Stimulated activated CD8-positive, alpha-beta memory T cell treated with anti-CD3 and anti-CD28 coated beads, Interleukin-4, amount 100 ng/mL, for 24 hours (primary cell): ENCODE results near the gene ZNF322.
"Not testable (repeated sequence)": the region's sequence is repeated elsewhere in the genome, so short reads cannot be mapped to it uniquely, and the experiment has no call there.

Experiments
- DNase-seq: peaks from one replicate; pipeline ENCODE4 v3.0.0-alpha.2; 2020; ENCODE audit warnings: low read depth

The ZNF322 gene, protein sequence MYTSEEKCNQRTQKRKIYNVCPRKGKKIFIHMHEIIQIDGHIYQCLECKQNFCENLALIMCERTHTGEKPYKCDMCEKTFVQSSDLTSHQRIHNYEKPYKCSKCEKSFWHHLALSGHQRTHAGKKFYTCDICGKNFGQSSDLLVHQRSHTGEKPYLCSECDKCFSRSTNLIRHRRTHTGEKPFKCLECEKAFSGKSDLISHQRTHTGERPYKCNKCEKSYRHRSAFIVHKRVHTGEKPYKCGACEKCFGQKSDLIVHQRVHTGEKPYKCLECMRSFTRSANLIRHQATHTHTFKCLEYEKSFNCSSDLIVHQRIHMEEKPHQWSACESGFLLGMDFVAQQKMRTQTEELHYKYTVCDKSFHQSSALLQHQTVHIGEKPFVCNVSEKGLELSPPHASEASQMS

GRCh38 chr6:26659042-26659999, at the start of gene ZNF322:
ZNF322 (minus strand) TSS chr6:26659746; CDS start chr6:26638553, 21,193 bp downstream.
- peak; percentile 88 for DNase-seq

DNA sequence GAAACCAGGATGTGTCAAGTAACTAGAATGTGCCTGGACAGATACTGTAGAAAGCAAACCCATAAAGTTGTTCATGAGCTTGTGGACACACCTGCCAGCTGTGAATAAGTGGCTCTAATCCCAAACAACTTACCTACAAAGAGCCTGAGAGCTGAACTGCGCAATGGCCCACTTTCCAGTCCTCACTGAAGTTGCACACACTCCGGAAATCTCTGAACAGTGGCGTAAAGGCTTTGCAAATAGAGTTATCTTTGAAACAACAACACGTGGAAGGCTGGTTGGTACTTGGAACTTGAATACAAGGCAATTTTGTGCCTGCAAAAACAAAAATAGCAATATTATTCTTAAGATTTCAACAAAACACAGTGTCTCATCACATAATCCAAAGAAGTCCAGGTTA, 46.2 kb upstream of the ZNF322 start:
- DNase-seq = not testable (repeated sequence)

DNA sequence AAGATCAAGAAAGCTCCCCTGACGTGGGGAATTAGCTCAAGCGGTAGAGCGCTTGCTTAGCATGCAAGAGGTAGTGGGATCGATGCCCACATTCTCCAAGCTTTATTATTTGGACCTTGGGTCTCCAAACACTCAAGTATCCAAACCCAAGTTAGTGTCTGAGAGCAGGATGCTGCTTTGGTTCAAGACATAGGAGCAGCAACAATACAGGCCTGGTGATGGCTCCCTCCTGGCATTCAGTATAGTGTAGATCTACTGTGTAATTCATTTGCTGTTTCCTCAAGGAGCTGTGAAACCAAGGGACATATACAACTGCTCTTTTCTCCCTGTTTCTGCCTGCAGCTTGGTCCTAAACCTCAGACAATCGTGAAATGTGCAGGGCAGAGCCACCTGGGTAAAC, 45.8 kb upstream of the ZNF322 start:
- DNase-seq = not testable (repeated sequence)

DNA sequence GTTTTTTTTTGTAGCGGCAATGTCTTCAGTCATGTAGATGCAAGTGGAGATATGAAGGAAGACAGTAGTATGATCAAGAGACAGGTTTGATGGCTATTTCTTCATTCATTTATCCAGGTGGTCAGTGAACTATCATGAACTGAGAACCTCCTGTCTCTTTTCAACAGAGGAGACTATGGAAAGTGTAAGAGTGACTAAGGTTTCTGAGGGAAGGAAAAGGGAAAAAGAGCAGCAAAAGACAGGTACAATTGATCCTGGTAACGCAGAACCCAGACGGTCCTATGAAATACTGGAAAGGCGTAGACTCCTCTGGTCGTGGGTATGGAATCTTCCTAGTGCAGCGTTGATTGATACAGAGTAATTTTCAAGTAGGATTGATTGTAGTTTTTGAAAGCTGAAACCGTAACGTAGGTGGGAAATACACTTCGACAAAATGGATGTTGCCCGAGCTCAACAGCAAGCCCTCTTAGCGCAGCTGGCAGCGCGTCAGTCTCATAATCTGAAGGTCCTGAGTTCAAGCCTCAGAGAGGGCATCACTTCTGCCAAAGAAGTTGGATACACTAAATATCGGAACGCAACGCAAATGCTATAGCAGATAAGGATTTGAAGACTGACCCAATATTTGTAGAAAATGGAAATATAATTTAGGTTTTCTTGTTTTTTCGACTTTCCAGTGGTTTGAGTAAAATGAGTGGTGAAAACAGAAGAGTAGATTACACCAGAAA, 41.6 kb upstream of the ZNF322 start:
- DNase-seq = not testable (repeated sequence)

GRCh38 chr6:26697496-26697895, 38.0 kb upstream of the ZNF322 start:
- not testable (repeated sequence) for DNase-seq

DNA sequence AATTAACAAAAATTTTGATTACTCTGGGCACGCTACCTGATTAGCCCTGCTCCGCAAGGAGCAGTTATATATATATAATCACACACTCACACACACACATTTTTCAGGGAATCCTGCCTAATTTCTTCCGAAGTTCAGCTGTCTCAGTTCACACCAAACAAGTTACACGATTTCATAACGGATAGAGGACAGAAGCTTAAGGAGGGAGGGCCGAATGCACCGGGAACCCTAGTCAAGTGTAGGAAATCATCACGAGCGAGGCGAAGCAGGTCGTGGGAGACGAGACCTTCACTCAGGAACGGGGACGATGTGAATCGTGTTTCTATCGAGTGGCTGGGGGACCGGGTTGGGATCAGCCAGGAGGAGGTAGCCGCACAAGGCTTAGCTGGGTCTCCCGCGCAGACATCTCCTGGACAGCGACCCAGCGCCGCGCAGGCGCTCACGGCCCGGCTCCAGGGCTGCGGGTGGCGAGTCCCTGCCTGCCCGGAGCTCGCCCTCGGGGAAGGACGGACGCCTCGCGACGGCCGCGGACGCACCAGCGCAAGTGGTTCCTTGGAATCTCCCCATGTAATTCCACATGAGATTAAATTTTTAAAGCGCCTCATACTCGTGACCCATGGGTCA, 29.9 kb upstream of the ZNF322 start:
- DNase-seq = not testable (repeated sequence)

- DNase-seq = not testable (repeated sequence)
Observed at GRCh38 chr6:26682435-26683042, 23.0 kb upstream of the ZNF322 start.

- DNase-seq = not testable (repeated sequence)
Observed at GRCh38 chr6:26673287-26673686, 13.7 kb upstream of the ZNF322 start.

DNA sequence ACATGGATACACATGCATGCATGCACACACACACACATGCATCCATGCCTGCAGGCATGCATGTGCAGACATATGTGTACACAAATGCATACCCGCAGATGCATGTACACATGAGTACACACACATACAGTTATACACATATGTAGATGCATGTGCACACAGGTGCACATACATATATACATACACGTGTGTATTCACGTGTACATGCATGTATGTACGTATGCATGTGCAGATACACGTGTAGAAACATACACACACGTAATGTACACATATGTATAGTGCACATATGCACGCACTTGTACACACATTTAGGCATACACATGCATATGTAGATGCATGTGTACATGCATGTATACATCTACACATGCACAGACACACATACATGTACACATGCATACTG, 11.0 kb upstream of the ZNF322 start:
- not testable (repeated sequence) for DNase-seq

DNA sequence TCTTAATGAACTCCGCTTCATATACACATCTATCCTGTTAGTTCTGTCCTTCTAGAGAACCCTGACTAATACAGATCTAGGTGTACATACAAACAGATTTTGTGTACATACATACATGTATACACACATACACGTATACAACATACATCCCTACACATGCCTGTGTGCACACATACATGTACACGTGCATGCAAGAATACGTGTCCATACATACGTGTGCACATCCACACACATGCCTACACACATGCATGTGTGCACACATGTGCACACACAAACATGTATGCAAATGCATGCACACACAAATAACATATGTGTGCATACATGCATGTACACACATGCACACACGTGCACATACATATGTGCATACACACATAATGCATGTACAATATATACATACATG, 10.5 kb upstream of the ZNF322 start:
- DNase-seq = not testable (repeated sequence)

- DNase-seq = no peak
Observed at GRCh38 chr6:26660000-26660361, 435 bp upstream of the ZNF322 start.

GRCh38 chr6:26657256-26657655, 2.3 kb downstream of the ZNF322 start:
- DNase-seq = no peak

- no peak for DNase-seq
Observed at GRCh38 chr6:26653007-26653406, 6.5 kb downstream of the ZNF322 start.

DNA sequence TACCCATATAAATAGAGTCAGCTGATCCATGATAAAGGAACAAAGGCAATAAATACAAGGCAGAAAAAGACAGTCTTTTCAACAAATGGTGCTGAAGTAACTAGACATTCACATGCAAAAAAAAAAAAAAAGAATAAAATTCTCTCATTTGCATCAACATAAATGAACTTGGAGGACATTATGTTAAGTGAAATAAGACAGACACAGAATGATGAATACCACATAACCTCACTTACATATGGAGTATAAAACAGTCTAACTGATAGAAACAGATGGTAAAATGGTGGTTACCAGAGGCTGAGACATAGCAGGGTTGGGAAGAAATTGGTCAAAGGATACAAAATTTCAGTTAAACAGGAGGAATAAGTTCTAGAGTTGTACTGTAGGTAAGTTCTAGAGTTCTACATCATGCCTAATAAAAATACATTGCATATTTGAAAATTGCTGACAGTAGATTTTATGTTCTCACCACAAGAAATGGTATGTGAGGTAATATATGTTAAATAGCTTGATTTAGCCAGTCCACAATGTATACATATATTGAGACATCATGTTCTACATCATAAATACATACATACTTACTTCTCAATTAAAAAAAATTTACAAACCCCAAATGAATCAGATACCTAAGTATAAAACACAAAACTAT, 8.3 kb downstream of the ZNF322 start:
- no peak for DNase-seq

- DNase-seq = no peak
Observed at GRCh38 chr6:26646074-26646473, 13.5 kb downstream of the ZNF322 start.

DNA sequence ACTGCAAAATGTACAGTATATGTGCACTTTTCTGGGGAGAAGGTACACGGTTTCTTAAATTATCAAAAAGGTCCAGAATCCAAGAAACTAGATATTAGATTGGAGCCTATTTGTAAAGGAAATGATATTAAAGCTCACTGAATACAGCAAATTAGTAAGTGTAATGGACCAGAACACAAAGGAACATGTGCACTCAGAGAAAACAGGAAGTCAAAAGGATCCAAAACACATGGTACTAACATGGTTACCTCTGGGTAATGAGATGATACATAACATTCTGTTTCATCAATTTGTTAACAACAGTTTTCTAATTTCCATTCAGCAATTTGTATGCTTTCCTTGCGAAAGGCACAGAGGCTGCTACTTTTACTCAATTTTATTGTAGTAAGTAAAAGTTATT, 18.7 kb downstream of the ZNF322 start:
- DNase-seq = no peak

GRCh38 chr6:26629359-26629758, 30.2 kb downstream of the ZNF322 start:
- DNase-seq = no peak

GRCh38 chr6:26627843-26628242, 31.7 kb downstream of the ZNF322 start:
- no peak for DNase-seq

GRCh38 chr6:26624557-26624956, 35.0 kb downstream of the ZNF322 start:
- DNase-seq = no peak

DNA sequence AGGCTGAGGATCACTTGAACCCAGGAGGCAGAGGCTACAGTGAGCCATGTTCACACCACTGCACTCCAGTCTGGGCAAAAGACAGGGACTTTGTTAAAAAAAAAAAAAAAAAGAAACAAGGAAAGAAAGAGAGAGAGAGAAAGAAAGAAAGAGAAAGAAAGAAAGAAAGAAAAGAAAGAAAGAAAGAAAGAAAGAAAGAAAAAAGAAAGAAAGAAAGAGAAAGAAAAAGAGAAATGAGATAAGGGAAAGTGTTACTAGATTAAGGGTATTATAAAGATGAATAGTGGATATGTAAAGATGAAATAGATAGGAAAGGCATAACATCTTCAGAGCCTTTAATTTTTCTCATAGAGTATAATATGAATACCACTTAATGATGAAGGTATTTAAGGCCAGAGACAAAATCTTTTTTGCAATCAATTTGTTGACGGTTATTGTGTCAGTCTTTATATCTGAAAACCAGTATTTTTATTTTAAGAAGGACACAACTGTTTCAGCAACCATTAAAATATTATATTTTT, 36.1 kb downstream of the ZNF322 start:
- no peak for DNase-seq
